Testis (tissue), 2 donors: ENCODE measurements around the gene DCDC2.

ENCODE experiments used
- POLR2A ChIP-seq: fragments of 450-650 bp; IDR thresholded peaks from one replicate; pipeline ENCODE4 v1.6.1; 2017; ENCODE audit warnings: antibody characterized with exemption, mild to moderate bottlenecking, moderate library complexity
- TF ChIP-seq, protein P1 (sequence below), 3 experiments: fragments of 450-650 bp in 2 of 3; fragments of 200-600 bp in 1 of 3; sonication (generic) in 1 of 3; IDR thresholded peaks; one replicate each; pipeline ENCODE4 v1.5.1; 2016 to 2019; ENCODE audit warnings: antibody characterized with exemption in 3 of 3, mild to moderate bottlenecking in 2 of 3, moderate library complexity in 1 of 3

DNA sequence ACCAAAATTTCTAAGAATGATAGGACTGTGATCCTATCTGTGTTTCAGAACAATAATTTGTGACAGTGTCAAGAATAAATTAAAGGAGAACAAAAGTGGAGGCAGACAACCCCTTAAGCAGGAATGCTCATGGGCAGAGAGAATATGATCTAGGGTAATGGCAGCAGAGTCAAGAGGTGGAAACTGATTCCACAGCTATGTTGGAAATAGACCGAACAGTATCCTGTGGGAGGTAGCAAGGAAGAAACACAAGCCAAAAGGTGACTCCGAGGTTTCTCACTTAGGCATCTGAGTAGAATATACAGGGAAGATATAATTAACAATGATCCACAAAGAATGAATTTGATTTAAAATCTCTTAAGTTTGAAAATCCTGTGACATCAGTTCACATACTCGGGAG is 131.3 kb downstream of the DCDC2 start:
- TF ChIP-seq, protein P1, sequence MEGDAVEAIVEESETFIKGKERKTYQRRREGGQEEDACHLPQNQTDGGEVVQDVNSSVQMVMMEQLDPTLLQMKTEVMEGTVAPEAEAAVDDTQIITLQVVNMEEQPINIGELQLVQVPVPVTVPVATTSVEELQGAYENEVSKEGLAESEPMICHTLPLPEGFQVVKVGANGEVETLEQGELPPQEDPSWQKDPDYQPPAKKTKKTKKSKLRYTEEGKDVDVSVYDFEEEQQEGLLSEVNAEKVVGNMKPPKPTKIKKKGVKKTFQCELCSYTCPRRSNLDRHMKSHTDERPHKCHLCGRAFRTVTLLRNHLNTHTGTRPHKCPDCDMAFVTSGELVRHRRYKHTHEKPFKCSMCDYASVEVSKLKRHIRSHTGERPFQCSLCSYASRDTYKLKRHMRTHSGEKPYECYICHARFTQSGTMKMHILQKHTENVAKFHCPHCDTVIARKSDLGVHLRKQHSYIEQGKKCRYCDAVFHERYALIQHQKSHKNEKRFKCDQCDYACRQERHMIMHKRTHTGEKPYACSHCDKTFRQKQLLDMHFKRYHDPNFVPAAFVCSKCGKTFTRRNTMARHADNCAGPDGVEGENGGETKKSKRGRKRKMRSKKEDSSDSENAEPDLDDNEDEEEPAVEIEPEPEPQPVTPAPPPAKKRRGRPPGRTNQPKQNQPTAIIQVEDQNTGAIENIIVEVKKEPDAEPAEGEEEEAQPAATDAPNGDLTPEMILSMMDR (IDR thresholded peaks at IDR 0.05), result no peak
- TF ChIP-seq POLR2A, result no peak
